Loucy (cell line): ENCODE measurements around the gene MAT2B.

Experiments used
- EZH2phosphoT487 ChIP-seq: fragments of 200-600 bp; IDR thresholded peaks from 2 replicates; pipeline ENCODE4 v1.6.1; 2018; ENCODE audit warnings: antibody characterized with exemption, mild to moderate bottlenecking, moderate library complexity, borderline replicate concordance
- TF ChIP-seq, protein P1 (sequence below): fragments of 200-600 bp; sonication (generic); conservative IDR thresholded peaks from 2 replicates; pipeline ENCODE4 v1.5.1; 2014; ENCODE audit warnings: mild to moderate bottlenecking, antibody characterized with exemption, low read length

DNA sequence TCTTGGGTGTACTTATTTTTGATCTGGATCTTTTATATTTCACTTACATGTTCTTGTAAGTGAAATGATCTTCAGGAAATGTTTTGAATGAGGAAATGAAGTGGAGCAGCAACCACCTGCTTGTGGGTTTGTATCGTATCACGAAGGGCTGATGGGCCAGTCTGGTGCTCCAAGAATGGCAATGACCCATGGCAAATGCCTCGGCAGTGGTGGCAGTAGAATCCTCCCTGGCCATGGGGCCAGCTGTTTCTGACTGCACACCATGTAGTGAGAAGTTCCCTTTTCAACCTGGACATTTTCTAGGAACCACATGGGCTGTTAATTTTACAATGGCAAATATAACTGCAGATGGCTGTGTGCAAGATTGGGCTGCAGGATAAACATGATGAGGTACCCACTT lies 29.9 kb downstream of the MAT2B start:
- TF ChIP-seq, protein P1, sequence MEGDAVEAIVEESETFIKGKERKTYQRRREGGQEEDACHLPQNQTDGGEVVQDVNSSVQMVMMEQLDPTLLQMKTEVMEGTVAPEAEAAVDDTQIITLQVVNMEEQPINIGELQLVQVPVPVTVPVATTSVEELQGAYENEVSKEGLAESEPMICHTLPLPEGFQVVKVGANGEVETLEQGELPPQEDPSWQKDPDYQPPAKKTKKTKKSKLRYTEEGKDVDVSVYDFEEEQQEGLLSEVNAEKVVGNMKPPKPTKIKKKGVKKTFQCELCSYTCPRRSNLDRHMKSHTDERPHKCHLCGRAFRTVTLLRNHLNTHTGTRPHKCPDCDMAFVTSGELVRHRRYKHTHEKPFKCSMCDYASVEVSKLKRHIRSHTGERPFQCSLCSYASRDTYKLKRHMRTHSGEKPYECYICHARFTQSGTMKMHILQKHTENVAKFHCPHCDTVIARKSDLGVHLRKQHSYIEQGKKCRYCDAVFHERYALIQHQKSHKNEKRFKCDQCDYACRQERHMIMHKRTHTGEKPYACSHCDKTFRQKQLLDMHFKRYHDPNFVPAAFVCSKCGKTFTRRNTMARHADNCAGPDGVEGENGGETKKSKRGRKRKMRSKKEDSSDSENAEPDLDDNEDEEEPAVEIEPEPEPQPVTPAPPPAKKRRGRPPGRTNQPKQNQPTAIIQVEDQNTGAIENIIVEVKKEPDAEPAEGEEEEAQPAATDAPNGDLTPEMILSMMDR, result no peak
- TF ChIP-seq EZH2phosphoT487, result no peak
